Hepatic stellate cell (primary cell): ENCODE results near the gene CSMD2.

Source experiments
- DNase-seq: peaks from one replicate; pipeline ENCODE4 v3.0.0; 2011; ENCODE audit warnings: low spot score

The CSMD2 gene

DNA sequence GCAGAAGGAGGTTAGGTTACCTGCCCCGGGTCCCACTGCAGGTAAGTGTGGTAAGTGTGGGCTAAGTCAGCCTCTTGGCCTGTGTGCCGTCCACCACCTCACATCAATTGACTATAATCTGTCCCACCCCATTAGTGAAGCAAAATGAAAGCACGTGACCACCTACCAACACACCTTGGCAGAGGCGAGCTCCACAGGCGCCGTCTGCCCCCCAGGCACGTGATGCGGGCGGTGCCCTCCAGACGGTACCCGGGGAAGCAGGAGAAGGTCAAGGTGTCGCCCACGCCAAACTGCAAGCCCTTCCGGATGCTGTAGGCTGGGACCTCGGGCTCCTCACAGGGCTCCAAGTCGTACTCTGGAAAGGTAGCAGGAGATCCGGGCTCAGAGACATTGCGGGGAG is 450.6 kb downstream of the CSMD2 start:
- no peak for DNase-seq

DNA sequence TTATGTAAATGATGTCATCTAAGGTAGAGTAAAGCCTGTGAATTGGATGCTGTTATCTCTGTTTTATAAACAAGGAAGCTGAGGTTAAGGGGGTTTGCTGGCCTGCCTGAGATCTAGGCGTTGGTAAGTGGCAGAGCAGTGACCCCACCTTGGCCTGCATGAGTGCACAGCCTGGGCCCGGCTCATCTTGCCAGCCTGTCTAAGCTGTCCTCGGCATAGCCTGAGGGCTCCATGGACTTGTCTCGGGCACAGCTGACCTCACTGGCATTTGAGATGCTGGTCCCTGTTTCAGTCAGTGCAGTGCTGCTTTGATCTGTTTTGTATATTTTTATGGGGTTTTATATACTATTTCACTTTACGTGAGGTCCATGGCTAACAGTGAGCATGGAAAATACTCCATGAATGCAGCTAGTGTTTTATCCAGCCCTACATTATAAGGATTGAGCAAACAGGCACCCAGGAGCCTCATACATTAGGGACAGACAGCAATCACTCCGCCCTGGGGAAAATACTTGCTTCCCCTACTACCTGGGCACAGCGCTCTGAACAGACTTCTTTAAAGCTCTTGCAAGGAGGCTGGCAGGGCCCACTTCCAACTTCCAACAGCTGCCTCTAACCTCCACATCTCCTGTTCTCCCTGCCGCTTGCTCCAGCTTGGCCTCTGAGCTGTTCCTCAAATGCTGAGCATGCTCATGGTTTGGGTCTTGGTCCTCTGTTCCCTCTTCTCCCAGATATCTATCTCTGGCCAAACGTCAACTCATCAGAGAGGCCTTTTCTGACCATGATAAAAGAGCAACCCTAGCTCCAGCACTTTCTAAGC is 451.8 kb downstream of the CSMD2 start:
- DNase-seq: no peak

DNA sequence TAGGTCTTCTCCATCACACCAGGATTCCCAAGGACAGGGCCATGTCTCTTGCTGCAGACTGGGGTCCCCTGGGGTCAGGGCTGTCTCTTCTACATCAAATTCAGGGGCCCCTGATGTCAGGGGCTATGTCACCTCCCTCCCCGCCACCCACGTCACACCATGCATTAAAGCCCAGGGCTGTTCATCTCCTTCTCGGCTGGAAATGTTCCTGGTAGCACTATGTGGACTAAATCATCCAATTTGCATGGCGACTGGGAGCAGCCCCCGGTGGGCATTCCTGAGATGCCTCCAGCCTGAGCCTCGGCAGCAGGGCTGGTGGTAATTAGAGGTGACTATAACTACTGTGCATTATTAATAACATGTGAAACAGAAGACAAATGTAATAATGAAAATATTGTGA is 452.8 kb downstream of the CSMD2 start:
- no peak for DNase-seq

GRCh38 chr1:33711511-33711910 is 453.5 kb downstream of the CSMD2 start:
- no peak for DNase-seq

DNA sequence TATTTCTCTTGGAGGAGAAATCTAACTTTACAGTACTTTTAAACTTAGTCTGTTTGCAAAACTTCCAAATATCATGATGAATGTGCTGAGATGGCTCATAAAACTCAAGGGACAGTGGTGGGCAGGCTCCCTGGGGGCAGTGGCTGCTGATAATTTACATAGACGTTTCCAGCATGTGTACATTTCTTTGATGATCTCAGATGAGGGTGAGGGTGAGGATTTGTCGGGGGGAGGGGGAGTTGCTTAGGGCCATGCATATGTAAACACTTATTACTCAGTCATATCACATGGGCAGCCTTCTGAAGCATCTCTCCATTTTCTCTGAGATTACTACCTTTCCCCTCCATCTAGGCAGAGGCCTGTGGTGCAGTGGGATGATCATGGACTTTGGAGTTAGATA is 454.1 kb downstream of the CSMD2 start:
- no peak for DNase-seq

DNA sequence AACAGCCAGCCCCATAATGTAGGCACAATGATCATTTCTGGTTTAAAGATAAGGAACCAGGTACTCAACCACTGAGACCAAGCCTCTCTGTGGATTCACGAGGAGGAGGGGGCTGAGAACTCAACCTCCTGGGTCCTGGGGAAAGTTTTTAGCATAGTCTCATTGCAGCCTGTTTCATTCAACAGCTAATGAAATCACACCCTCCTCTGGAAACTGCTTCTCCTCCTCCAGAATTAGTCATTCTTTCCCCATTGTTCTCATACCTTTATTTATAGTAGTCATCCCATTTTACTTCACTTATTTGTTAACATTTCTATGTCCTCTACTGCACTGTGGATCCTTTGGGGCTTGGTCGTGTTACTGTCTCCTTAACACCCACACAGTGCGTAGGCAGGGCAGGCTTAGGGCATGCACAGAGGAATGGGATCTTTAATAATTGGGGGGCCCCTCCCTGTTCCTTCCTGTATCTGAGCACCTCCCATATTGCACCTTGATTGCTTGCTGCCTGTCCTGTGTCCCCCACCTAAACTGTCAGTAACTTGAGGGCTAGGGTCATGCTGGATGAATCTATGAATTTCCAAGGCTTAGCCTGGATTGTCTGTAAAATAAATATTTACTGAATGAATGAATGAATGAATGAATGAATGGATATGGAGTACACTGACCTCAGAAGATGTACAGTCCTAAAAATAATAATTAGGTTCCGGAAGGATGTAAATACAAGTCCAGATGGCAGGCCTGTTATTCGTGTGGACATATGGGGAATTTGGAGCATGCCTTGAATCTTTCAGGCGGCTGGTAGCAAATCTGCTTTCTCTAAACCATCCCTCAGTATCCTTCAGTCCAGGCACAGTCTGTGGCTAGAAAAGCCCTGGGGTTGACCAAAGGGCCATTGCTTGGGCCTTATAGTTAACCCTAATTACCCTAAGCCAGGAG is 455.0 kb downstream of the CSMD2 start:
- DNase-seq: no peak

DNA sequence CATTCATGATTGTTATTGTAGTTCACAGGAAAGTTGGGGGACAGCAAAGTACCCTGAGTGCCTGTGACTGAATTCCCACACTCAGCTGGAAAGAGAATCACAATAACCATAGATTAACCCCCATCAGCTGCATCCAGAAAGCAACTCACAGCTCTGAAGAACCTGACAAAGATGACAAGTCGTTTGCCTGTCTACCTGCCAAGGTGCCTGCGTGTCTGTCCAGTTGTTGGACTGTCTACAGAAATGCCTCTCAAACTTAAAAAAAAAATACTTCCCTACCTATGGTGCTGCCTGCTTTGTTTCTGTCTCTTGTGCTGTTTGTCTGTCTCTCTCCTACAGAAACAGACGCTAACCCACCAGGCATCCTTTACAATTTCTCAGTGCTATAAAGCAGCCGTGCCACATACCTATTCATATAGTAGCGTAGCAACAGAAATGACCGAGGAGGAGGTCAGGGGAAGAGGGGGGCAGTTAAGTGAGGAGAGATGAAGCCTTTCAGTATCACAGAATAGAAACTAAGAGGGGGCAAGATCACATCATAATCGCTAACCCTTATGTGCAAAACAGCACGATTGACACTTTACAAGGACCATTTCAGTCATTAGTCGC is 455.8 kb downstream of the CSMD2 start:
- DNase-seq: no peak

GRCh38 chr1:33706634-33707255 is 458.3 kb downstream of the CSMD2 start:
- DNase-seq: no peak

DNA sequence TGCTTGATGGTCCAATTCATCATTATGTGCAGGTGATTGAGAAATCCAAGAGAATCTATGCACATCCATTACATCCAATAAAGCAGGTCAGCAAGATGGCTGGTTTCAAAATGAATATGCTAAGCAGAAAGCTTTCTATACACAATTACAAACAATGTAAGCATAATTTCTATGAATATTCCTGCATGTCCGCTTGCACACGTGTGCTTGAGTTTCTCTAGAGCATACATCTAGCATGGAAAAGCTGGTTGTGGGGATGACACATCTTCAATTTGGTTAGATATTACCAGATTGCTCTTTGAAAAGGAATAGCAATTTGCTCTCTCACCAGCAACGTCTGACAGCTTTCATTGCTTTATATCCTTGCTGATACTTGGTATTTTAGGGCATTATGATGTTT is 461.6 kb downstream of the CSMD2 start:
- DNase-seq: no peak

- DNase-seq: no peak
These were observed 466.5 kb downstream of the CSMD2 start for GRCh38 chr1:33698361-33699035.

DNA sequence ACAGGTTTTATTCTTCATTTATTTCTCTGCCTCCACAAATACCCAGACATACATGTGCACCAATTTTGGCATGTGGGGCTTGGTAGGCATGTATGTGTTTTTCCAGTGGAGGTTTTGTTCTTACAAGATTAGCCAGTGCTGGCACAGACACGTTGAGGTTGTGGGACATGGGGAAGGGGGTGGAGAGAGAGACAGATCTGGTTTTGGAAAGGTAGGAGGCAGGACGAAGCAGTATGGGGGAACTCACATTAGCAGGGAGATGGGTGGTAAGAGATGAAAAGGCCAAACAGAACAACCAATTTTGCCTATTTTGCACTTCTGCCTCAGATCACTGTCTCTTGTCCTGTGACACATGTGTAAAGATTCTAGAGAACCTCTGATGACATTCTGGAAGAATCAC is 467.2 kb downstream of the CSMD2 start:
- DNase-seq: no peak

DNA sequence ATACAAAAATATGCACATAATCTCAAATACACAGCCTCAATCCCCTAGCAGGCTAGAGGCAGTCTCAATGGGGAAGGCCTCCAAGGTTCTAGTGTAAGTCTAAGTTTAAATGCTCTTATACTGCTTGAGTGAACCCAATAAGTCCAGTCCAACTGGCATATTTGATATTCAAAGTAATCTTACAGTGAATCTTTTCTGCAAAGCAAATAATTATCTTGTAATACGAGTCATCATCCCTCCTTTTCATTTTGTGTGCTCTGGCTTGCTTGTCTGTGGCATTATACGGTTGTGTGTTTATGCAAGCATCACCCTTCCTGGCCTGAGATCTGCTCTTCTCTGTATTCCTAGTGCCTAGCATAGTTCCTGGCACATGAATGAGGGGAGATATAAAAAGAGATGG is 468.1 kb downstream of the CSMD2 start:
- no peak for DNase-seq

DNA sequence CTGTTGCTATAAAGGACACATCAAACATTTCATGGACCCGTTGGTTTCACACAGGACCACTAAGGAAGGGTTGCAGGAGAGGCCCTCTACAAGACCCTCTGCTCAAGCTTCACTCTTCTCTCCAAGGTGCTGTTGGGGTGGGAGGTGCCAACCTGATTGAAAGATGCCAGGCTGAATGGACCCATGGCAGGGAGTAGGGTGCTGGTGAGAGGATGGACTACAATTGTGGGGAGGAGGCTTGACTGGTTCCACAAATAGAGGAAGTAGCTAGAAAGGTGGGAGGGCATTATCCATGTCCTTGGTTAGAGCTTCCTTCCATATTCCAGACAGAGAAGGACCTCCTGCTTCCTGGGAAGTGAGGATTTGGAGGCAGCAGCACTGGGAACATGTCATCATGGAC is 468.7 kb downstream of the CSMD2 start:
- no peak for DNase-seq

DNA sequence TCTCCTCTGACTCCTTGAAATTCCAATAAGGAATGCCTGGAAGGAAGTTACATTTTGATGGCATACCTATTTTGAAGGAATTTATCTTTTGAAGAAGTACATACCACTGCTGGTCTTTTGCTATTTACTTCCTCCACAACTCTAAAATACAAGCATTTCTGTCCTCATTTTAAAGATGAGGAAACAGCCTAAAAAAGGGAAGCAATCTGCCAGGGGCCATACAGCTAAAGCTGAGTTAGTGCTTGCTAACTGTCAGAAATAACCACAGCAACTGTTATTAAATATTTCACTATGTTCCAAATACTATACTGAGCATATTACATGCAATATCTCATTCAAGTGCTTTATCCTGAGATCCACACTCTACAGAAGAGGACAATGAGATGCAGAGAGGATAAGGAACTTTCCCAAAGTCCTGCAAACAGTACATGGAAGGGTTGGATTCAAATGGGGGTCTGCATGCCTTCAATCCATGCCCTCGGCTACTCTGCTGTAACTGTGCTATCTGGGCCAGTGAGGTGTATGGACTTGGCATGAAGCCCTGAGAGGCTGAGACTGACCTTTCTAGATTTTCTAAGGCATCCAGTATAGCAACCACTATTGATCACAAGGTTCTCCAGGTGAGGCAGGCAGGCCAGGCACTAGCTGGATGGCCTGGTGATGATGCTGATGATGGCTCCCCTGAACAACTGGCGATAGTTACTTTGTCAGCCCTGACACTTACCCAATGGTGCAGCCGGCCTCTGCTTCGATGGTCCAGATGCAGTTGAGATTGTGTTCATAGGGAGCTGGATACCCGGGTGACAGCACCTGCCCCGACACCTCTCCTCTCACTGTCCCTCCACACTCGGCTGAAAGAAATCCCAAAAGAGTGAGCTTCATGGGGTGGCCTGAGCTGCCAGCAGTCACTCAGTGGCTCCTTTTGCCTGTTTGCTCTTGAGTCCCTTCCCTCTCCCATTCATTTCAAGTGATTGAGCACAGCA is 472.5 kb downstream of the CSMD2 start:
- DNase-seq: no peak

DNA sequence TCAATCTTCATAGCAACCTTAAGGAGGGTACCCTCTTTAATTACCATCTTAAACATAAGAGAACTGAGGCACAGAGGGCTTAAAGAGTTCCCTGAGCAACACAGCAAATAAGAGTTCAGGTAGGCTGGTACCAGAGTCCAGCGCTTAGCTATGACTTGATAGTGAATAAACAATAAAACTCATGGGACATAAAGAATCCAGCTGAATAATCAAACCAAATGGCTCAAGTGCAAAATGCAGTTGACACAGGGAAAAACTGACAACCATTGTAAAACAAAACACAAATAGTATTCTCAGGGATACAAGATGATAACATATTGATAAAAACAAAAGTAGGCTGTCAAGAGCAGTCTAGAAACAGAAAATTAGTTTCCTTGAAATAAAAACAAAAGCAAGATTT is 478.0 kb downstream of the CSMD2 start:
- no peak for DNase-seq

GRCh38 chr1:33686551-33686950 is 478.5 kb downstream of the CSMD2 start:
- no peak for DNase-seq

DNA sequence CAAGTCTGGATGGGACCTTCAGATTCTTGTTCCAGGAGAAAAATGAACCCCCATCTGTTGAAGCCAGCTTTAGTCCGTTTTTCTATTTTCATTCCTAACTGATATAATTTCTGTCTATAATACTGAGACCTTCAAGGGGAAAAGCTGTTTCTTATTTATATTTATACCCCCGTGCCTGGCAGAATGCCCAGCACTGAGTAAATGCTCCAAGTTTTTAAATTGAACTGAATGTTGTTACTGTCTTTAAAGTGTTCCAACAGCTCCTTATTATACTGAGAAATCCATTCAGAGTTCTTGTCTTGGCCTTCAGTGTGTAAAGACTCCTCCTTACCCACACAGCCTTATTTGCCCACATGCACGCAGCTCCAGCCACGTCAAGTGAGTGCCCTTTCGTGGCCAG is 479.8 kb downstream of the CSMD2 start:
- DNase-seq: no peak

DNA sequence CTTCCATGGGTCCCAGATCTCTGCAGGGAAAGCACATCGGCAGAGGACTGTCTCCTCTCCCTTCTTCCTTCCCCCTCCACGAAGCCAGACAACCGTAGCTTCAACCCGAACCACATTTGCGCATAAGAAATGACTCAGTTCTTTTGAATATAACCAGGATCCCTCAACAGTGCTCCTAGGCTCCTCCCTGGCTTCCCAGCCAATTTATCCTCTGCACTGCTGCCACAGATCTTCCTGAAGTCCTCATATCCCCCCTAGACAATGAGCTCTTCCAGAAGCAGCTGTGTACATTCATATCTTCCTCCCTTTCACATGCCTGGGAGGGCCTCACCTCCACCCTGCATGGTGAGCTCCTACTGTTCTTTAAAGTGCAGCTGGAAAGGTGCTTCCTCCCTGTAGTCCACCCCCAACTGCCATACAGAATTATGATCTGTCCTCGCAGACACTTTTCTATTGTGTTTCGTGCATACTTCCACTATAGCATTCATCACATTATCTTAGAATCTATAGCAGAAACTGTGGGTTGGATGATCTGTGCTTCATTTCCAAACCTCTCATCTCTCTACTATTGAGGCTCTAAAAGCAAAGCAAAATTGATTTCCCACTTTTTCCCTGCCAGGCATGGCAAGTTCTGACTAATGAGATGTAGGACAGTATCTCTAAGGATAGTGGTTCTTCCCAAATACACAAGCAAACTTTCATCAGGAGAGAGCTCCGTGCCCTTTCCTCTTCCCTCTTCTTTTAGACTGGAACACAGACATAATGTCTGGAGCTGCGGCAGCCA is 480.4 kb downstream of the CSMD2 start:
- DNase-seq: no peak

GRCh38 chr1:33683913-33684312 is 481.1 kb downstream of the CSMD2 start:
- no peak for DNase-seq

DNA sequence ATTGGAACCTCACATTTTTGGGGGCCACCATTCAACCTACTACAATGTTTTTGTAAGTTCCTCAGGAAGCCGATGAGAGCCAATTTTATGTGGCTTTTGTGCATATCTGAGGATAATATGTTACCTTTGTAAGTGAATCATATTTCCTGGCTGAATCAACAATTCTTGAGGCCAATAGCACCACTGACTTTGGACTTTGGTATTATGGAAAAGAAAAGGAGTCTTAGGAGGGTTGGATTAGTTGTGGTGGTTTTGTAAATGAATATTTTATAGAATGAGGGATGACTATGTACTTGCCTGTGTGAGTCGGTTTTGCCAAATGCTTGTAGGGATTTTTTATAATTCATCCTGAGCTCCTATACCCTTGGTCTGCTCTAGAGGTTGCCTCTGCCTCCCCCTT is 482.7 kb downstream of the CSMD2 start:
- no peak for DNase-seq
